Activated CD4-positive, CD25-positive, alpha-beta regulatory T cell treated with anti-CD3 and anti-CD28 coated beads, Interleukin-2, amount 50 U/mL, for 72 hours (primary cell): Measurements from ENCODE around the gene CRYGA.
"Not testable (repeated sequence)": the region's sequence is repeated elsewhere in the genome, so short reads cannot be mapped to it uniquely, and the experiment has no call there.

Source experiments
- DNase-seq: peaks from one replicate; pipeline ENCODE4 v3.0.0; 2021

Gene CRYGA

DNA sequence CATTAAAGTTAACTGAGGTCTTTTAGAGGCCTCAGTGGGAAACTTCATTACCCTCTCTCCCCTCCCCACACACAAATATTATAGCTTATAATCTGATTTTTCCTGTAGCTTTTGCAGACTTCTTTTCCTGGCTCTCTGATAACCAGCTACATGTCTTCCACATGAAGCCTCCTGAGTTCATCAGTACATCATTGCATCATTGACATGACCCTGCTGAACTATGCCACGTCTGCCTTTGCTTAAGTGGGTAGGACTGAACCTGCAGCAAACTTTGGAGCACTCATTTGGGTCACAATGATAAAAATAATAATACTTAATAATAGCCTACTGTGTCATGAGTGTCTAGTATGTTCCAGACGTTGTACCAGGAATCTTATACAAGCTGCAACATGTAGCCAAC, 7.0 kb downstream of the CRYGA start:
- no peak for DNase-seq

DNA sequence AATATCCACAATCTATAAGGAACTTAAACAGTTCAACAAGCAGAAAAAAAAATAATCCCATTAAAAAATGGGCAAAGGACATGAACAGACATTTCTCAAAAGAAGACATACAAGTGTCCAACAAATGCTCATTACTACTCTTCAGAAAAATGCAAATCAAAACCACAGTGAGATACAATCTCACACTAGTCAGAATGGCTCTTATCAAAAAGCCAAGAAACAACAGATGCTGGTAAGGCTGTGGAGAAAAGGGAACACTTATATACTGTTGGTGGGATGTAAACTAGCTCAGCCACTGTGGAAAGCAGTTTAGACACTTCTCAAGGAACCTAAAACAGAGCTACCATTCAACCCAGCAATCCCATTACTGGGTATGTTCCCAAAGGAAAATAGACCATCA, 10.2 kb downstream of the CRYGA start:
- no peak for DNase-seq

DNA sequence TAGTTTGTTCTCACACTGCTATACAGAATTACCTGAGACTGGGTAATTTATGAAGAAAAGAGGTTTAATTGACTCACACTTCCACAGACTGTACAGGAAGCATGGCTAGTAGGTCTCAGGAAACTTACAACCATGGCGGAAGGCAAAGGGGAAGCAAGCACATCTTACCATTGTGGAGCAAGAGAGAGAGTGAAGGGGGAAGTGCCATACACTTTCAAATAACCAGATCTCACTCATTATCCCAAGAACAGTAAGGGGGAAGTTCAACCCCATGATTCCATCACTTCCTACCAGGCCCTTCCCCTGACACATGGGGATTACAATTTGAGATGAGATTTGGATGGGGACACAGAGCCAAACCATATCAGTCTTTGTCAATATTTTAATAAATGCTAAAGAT, 12.4 kb downstream of the CRYGA start:
- DNase-seq = no peak

DNA sequence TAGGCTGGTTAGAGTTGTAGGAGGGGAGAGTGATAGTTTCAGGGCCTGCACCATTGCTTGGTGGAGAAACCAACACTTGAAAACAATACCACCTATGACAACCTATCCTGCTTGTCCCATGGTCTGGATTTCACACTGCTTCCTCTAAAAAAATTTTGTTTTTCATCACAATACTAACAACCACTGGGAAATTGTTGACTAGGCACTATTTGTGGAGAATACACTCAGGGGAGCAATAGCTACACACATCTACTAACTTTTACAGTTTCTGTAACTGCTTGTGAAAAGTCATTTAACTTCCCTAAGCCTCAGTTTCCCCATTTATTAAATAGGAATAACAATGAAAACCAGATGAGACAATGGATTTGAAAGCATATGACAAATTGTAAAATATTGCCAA, 13.3 kb downstream of the CRYGA start:
- no peak for DNase-seq

GRCh38 chr2:208148803-208149202, 14.6 kb downstream of the CRYGA start:
- no peak for DNase-seq

DNA sequence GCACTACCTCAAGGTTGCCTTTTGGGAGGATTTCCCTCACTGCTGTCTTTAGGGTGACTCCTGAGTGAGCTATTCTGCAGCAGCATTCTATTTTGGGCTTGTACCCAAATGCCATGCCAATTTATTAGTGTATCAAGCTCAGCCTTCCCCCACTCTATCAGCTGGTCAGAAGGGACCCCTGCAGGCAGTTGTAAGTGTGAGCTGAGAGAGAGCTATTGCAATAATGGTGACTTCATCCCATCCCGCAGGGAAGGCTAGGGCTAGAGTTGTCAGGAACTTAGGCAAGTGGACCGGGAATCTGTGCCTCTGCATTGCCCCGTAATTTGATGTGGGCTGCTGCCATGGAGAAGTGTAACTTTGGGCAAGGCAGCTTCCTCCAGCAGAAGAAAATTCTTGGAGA, 15.6 kb downstream of the CRYGA start:
- no peak for DNase-seq

- DNase-seq = no peak
These were observed 16.4 kb downstream of the CRYGA start for GRCh38 chr2:208147008-208147407.

DNA sequence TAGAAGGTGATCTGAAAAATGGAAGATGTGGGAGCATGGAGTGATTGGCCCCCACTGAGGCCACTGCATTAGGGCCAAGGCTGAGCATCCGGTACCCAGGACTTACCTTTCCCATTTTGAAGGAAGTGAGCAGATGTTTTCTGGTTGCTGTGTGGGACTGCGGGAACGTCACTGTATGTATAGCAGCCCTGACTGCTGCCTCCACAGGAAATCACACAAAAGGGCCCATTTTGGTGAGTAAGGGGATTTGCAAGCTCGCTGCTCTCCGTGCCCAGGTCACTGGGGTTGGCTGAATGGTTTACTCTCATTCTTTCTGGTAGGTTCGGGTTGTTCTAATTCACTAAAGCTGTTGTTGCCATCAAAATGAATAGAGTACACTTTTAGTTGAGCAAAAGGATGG, 17.4 kb downstream of the CRYGA start, which contains the start of gene CRYGB:
TSS of gene CRYGB (minus strand) at position 153 of the 400 bp plus-strand sequence. CDS start at position 115, 38 bp downstream.
- no peak for DNase-seq

- no peak for DNase-seq
These were observed 20.2 kb downstream of the CRYGA start for GRCh38 chr2:208142925-208143799.

GRCh38 chr2:208142240-208142924, 21.0 kb downstream of the CRYGA start:
- DNase-seq = no peak

- DNase-seq = no peak
These were observed 23.9 kb downstream of the CRYGA start for GRCh38 chr2:208139447-208139846.

GRCh38 chr2:208138334-208138733, 25.1 kb downstream of the CRYGA start:
- DNase-seq = not testable (repeated sequence)

DNA sequence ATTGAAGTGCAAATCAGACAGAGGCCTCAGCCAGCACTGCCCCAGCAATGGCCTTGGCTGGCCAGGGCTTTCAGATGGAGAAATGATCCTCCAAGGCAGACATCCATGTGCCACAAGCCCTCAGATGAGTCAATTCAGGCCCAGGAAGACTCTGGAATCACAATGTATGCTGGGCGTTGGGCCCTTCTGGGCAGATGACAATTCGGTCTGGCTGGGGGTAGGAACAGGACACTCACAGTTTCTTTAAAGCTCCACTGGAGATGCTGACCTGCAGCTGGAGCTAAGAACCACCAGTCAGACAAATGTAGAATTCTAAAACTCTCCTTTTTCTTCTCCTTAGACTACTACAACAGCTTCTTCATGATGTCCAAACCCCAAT, 26.7 kb downstream of the CRYGA start:
- DNase-seq = no peak

GRCh38 chr2:208135794-208136715, 27.3 kb downstream of the CRYGA start:
- DNase-seq = no peak

DNA sequence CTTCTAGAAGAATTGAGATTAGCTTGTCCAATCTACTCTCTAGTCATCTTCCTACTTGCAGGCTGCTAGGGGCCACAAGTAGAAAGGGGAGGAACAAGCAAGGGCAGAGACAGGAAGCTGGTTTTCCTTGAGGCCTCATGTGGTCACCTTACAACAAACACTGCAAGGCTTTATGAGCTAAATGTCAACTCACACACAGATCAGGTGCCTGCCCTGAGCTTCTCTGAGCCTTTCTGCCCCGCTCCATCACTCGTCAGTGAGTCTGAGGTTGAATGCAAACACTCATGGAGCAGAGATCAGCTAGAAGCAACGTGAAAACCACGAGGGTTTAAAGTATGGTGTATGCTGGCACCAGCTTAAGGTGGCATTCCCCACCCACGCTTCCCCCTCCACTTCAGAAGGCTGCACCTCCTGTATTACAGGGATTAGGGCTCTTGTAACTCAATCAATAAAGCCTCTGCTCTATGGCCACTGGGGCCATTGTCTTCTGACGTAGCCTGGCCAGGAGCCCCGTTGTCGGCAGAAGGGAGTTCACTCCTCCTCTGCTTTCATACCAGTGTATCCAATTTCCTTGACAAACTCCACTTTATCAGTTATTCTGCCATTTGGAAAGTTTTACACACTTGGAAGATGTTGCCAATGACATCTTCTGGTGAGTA, 28.3 kb downstream of the CRYGA start:
- DNase-seq = no peak

DNA sequence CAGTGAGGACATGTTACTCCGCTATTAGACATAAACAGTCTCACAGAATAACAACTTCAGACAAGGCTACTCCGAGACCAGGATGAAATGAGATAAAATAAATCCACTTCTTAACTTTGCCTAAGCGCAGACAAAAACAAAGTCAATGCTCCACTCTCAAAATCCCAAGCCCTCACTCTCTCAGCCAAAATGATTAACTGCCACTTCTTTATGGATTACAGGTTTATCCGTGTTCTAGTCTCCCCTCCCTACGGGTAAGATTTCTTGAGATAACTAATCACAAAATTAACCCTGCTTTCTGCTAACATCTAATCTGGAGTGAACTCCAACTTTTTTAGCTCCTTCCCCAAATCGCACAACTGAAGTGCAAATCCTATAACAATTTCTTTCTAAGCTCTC, 32.7 kb downstream of the CRYGA start:
- DNase-seq = no peak

- DNase-seq = no peak
These were observed 33.4 kb downstream of the CRYGA start, which contains the start of gene CRYGC for GRCh38 chr2:208129744-208130711. Gene CRYGC, minus strand, starts transcription at chr2:208129828. Its CDS starts 36 bp downstream, at chr2:208129792.

DNA sequence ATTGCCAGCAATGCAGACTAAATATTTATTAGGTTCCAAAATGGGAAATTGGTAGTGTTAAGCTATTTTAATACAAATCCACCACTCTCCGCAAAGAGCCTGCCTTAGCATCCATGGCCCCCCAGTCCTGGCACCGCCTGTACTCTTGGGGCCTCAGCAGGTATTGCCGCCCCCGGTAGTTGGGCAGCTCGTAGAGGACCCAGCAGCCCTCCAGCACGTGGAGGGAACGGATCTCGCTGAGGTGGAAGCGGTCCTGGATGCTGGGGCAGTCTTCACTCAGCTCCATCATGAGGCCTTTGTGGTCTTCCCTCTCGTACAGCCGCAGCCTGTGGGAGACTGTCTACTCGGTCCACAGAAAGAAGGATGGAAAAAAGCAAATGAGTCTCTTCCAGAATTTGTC, 35.3 kb downstream of the CRYGA start:
- no peak for DNase-seq

- no peak for DNase-seq
These were observed 36.3 kb downstream of the CRYGA start for GRCh38 chr2:208127090-208127489.

DNA sequence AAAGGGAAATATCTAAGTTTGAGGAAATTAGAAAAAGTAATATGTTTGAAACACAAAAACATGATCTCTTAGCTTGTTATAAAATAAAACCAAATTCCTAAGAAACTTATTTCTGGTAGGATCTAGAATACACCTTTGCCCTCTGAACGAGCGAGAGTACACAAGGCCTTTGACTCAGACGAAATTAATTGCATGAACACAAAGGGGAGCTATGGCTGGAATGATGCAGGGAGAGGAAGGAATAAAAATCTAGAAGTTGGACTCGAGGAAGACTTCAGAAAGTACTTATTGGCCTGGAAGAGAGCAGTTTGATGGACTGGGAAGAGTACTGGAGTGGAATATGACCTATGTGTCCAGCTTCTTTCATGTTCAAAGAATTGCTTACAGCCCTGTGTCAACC, 38.1 kb downstream of the CRYGA start:
- DNase-seq = no peak

DNA sequence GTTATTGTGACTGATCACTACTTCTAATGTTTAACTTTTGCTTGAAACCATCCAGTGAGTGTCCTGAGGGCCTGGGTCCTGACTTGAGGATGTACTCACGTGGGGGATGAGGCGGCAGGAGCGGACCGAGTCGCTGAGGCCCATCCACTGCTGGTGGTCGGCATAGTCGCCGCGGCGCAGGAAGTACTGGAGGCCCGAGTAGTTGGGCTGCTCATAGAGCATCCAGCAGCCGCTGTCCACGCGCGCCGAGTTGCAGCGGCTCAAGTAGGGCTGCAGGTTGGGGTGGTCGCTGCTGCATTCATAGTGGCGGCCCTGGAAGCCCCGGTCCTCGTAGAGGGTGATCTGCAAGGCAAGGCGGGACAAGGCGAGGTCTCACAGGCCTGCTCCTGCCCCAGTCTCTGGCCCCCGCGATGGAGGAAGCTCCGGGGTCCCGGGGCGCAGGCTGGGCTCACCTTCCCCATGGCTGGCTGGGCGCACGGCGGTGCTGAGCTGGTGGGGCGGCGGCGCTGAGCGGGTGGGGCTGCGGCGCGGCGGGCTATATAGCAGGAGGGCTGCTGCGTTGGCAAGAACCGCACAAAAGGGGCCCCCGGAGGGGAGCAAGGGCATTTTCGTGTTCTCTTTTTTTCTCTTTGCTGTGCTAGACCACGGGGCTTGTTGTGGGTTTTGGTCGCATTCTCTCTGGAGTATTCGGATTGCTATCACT, 39.2 kb downstream of the CRYGA start, which contains the start of gene CRYGD:
TSS of gene CRYGD (minus strand) at position 512 of the 703 bp plus-strand sequence. CDS start at position 461, 51 bp downstream.
- DNase-seq = not testable (repeated sequence)
